Measurements from ENCODE around the gene NFIB.

GRCh38 chr9:14180093-14180959 is 133.6 kb downstream of the NFIB start:
- TF ChIP-seq GABPA (IDR thresholded peaks at IDR 0.05; ENCODE audit: low read depth) (no peak), YY1 (IDR thresholded peaks at IDR 0.05; ENCODE audit: low read depth) (no peak), RAD21 (IDR thresholded peaks at IDR 0.05; ENCODE audit: low read length) (no peak), FOXJ3 (CRISPR knock-in tag; IDR thresholded peaks at IDR 0.05) (no peak), POLR2AphosphoS5 (IDR thresholded peaks at IDR 0.05; ENCODE audit: low read depth, low read length) (no peak), FOSL2 (IDR thresholded peaks at IDR 0.05; ENCODE audit: borderline replicate concordance, low read depth) (no peak)
- TF ChIP-seq, protein P1, sequence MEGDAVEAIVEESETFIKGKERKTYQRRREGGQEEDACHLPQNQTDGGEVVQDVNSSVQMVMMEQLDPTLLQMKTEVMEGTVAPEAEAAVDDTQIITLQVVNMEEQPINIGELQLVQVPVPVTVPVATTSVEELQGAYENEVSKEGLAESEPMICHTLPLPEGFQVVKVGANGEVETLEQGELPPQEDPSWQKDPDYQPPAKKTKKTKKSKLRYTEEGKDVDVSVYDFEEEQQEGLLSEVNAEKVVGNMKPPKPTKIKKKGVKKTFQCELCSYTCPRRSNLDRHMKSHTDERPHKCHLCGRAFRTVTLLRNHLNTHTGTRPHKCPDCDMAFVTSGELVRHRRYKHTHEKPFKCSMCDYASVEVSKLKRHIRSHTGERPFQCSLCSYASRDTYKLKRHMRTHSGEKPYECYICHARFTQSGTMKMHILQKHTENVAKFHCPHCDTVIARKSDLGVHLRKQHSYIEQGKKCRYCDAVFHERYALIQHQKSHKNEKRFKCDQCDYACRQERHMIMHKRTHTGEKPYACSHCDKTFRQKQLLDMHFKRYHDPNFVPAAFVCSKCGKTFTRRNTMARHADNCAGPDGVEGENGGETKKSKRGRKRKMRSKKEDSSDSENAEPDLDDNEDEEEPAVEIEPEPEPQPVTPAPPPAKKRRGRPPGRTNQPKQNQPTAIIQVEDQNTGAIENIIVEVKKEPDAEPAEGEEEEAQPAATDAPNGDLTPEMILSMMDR (IDR thresholded peaks at IDR 0.05) = no peak

Data from SK-N-SH (cell line).